Activated T-cell treated with anti-CD3 and anti-CD28 coated beads for 1 hour (primary cell): Measurements from ENCODE around the gene CFAP73.
A peak's percentile ranks its signal among the peaks of the same experiment; 100 is the strongest.
"Not testable (repeated sequence)": the region's sequence is repeated elsewhere in the genome, so short reads cannot be mapped to it uniquely, and the experiment has no call there.

Source experiments
- DNase-seq: peaks from one replicate; pipeline ENCODE4 v3.0.0-alpha.2; 2020; ENCODE audit warnings: low read depth

CFAP73 gene

DNA sequence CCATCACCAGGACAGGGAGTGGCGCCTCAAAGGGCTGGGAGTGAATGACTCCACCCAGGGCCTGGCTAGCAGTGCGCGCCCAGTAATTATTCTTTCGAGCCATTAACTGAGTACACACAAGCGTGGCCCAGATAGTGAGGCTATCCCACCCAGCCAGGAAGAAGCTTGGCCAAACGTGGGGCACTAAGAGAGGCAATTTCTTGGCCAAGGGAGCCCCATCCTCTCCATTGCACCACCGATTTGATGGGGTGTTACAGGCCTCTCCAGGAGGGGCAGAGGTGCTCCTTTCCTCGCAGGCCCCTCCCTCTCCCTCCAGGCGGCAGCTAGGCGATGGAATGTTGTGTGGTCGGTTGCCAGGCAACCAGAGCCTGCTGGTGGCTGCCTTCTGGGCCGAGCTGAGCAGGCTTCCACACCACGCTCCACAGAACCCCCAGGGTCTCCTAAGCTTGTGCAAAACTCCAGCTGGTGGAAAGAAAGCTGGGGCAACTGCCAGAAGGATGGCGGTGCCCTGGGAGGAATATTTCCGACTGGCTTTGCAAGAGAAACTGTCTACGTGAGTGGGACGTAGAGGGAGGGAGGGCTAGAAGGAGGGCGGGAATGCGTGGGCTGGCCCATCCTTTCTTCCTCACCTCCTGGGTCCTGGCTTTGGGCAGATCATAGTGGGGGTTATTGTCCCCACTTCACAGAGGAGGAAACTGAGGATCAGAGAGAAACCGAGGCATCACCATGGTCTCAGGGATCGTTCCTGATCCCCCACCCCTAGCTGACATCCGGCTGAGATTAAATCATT, at the start of gene CFAP73:
Gene CFAP73, plus strand, starts transcription at position 364 of the 790 bp plus-strand sequence. Its CDS starts 134 bp downstream, at position 498.
- no peak for DNase-seq

GRCh38 chr12:113099764-113100163, 49.8 kb upstream of the CFAP73 start:
- DNase-seq, result no peak

DNA sequence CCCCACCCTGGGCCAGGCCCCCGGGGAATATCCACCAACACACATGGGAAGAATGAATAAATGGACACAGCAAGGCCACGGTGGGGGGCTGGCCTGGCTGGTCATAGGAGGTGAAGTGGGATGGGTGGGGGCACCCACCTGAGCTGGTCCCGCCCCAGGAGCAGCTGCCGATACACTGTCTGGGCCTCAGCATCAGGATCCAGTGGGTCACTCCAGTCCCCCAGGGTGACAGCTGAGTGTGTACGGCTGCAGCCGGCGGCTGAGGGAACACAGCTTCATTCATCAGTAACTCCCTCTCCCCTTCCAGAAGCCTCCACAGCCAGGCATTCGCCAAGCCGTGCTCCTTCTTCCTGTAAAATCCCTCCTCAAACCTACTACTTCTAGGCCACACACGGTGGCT, 47.8 kb upstream of the CFAP73 start:
- DNase-seq, result no peak

DNA sequence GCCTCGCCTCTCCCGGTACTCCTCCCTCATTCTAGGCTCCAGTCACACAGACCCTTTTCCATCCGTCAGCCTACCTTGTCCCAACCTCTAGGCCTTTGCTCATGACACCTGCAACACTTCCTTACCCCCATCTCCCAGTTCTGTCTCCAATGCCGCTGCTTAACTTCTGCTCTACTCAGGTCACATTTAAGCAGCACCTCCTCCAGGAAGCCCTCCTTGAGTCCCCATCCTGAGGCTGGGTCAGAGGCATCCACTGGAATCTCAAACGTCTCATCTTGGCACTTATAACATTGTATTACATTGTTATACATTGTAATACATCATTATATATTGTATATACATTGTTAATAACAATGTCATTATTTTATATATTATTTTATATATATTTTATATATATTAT, 46.7 kb upstream of the CFAP73 start:
- no peak for DNase-seq

DNA sequence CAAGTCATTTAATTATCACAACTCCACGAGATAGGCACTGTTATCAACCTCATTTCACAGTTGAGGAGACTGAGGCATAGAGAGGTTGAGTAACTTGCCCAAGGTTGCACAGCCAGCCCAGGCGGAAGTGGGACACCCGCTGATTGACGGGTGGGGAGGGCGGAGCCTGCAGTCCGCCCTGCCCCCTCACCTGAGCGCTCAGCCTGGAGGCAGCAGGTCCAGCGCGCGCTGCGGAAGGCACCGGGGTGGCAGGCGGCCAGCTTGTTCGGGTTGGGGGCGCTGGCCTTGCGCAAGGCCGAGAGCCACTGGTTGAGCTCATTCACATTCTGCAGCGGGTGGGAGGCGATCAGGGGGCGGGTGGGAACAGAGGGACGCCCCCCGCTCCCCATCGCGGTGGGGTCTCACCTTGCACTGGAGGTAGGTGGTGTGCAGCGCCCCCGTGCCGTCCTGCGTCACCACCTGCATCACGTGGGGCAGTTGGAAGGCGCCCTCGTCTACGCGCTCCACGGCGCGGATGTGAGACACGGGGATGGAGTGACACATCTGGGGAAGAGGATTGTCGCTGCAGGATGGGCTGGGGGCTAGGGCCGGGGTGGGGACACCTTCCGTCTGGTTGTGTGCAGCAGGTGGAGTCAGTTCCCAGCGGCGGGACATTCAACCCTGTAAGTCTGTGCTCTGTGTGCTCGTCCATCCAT, 45.6 kb upstream of the CFAP73 start:
- DNase-seq, result peak; percentile 41

DNA sequence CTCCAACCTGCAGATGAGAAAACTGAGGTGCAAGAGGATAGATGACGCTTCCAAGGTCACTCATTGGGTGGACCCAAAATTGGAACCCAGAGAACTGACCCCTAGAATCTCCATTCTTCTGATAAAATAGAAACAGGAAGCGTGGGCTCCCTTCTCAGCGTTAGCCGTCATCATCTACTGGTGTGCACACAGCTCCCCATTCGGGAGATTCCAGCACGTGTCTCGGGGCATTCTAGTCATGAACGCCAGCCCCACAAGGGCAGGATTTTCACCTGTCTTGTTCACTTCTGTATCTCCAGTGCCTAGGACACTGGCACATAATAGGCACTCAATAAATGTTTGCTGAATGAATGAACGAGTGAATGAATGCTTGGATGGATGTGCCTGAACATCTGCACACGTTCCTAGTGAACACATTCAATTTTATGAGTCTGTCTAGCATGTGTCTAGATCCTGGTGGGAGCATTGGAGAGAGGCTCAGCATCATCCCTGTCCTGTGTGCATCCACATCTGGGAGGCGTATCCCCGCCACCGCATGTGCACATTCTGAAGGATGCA, 44.5 kb upstream of the CFAP73 start:
- no peak for DNase-seq

GRCh38 chr12:113105606-113106271, 43.8 kb upstream of the CFAP73 start:
- DNase-seq, result no peak

- DNase-seq, result no peak
Observed at GRCh38 chr12:113106361-113106760, 43.2 kb upstream of the CFAP73 start.

DNA sequence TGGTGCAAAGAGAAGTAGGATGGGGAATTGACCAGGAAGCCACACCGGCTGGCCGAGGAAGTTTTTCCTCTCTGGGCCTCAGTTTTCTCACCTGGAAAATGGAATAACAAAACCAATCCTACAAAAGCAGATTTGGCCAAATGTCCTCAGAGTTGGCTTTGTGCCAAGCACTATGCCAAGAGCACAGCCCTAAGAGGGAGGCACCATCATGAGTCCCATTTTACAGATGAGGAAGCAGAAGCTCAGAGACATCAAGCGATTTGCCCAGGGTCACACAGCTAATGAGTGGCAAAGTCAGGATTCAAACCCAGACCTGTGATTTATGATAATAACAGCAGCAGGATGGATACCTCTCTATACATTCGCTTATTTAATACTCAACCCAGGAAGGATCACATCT, 41.2 kb upstream of the CFAP73 start:
- no peak for DNase-seq

DNA sequence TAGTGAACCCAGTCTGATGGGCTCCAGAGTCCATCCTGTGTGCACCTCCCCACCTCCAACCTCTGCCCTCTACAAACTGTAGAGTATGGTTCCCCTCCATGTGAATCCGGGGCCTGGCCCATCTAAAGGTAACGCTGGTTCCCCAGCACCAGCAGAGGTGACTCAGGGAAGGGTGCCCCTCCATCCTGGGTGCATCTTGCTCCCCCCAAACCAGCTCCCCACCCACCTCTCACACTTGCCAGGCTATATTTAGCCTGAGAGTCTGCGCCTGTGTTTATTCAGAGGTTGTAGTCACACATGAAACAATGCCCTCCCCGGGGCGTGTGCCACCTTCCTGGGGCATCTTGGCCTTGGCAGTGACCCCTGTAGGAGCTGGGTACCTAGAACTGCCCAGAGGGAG, 40.2 kb upstream of the CFAP73 start:
- DNase-seq, result no peak

DNA sequence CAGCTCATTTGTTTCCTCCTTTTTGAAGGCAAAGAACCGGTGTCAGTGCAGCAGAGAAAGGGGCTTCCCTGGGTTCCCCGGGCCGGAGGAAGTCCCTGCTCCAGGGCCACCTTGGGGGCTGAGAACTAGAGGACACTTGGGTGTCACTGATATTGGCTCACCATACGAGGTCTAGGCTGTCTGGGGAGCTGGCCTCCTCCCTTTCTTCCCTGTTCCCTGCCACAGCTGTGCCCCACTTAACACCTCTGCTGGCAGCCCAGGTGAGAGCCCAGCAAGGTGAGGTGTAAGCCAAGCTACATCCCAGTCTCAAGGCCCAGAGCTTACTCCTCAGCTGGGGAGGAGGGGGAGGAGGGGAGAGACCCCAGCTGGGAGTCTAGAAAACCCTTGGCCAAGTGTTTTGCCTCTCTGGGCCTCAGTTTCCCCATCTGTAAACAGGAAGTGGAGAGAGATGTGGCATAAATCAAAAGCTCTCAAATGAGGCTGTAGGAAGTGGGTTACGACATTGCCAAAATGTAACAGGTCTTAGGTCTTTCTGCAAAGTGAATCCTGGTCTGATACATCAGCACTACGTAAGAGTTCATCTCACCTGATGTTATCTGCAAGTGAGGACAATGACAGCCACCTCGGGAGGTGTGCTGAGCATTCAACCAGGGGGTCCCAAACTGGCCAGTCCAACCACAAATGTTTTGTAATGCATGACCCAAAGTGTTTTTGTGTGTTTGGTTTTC, 39.5 kb upstream of the CFAP73 start:
- DNase-seq, result no peak

- no peak for DNase-seq
Observed at GRCh38 chr12:113111247-113111646, 38.3 kb upstream of the CFAP73 start.

DNA sequence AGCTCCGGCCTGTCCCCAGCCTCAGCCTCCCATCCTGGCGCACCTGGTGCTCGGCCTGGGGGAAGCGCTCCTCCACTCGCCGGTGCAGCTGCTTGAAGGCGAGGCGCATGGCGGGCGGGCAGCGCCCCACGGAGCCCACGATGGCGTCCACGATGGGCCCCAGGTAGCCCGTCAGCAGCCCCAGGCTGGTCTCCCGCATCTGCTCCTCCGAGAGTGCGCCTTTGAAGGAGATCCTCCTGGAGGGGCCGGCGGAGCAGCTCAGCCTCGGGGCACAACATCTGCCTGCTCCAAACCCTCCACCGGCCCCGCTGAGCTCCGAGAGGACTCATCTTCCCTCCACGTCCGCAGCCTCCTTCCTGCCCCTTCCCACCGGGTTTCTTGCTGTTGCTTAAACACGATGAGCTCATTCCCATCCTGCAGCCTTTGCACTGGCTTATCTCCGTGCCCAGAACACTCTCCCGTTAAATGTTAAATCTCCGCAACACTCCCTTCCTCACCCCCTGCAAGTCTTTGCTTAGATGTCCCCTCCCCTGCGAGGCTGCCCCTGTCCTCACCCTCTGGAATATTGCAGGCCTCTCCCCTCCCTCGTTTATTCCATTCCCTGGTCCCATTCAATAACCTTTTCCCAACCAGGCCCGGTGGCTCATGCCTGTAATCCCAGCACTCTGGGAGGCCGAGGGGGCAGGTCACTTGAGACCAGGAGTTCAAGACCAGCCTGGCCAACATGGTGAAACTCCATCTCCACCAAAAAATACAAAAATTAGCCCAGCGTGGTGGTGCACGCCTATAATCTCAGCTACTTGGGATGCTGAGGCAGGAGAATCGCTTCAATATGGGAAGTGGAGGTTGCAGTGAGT, 37.3 kb upstream of the CFAP73 start:
- no peak for DNase-seq

- no peak for DNase-seq
Observed at GRCh38 chr12:113113397-113113796, 36.1 kb upstream of the CFAP73 start.

DNA sequence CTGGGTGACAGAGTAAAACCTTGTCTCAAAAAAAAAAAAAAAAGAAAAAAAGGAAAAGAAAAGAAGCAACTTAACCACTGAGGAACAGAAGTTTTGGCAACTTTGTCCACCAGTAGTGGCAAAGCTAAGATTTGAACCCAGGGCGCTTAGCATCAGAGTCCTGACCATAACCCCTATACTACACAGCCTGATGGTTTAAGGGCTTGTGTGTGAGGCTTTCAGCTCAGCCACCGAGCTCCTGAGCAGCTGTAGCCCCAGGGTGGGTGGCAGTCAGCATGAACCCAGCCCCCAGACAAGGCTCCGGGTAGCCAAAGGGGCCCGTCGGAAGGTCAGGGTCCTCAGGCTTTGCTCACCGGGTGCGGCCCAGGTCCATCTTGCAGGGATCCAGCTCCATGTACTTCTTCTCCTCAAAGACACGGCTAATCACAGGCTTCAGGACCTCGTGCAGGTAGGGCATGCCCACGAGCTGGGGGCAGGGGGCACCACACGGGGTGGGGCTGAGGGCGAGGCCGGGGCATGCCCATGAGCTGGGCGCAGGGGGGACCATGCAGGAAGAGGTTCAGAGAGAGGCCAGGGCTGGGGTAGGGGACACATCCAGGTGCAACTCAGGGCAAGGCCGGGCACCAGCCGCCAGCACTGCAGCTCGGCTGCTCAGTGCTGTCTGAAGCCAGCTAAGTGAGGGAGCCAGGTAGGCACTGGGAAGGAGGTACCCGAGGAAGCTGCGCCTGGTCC, 34.9 kb upstream of the CFAP73 start:
- DNase-seq, result no peak

DNA sequence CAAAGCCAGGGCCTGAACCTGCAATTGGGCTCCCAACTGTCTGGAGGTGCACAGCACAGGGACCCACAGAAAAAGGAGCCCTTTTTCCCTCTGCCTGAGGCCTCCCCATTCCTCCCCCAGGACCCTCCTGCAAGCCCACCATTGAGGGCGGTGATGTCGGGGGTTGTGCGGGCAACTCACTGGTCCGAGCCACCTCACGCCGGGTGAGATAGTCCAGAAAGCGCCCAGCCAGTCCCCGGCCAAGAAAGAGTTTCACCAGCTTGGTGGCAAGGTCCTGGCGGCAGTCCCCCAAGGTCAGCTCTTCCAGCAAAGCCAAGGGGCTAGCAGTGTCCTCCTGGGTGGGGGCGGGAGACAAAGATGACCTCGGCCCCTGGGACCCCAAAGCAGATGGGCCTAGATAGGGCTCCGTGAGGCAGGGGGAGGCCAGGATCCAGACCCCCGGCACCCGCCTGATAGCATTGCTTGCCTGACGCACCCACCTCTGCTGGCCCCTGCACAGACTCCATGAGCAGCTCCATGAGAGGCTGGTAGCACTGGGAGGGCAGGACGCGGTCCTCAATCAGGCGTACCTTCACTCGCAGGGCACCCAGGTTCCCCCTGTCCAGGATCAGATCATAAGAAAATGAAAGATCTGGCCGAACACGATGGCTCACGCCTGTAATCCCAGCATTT, 33.9 kb upstream of the CFAP73 start:
- DNase-seq, result no peak

DNA sequence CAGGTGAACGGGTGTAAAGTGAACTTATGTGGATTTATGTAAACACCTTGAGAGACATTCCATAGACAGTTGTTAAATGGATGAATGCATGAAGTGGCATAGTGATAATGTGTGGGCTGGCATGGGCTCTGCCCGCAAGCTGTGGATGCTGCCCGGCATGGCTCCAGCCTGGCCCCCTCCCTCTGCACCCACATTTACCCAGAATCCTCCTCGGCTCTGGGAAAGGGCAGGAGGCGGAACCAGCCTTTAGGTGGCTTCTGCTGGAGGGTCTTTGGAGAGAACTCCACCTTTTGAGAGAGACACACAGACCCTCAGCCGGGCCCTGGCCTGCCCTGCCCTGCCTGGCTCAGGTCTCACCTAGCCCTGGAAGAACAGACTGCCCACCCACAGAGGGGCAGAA, 32.6 kb upstream of the CFAP73 start:
- no peak for DNase-seq

- not testable (repeated sequence) for DNase-seq
Observed at GRCh38 chr12:113117684-113118083, 31.8 kb upstream of the CFAP73 start.

- DNase-seq, result no peak
Observed at GRCh38 chr12:113118142-113118541, 31.4 kb upstream of the CFAP73 start.
